H9 (cell line): Measurements from ENCODE around the gene OR10V1. TPM values are rescaled to one million over a fixed set of nuclear protein-coding genes. Genes with fewer than 3 reads are reported as not detected.

Source experiments
- DNase-seq: peaks from one replicate; pipeline ENCODE4 v3.0.0-alpha.2; 2017
- H2AFZ ChIP-seq: one replicate; pipeline ENCODE4 v1.6.1; 2013; ENCODE audit warnings: mild to moderate bottlenecking, low read length, control low read depth, moderate library complexity
- H2AK5ac ChIP-seq: 2 replicates; pipeline ENCODE4 v1.6.1; 2013; ENCODE audit warnings: low read length, control low read depth, mixed read lengths; ENCODE audit not compliant: insufficient read length
- H2BK120ac ChIP-seq: one replicate; pipeline ENCODE4 v1.6.1; 2013; ENCODE audit warnings: low read depth, mild to moderate bottlenecking, low read length, control low read depth, inconsistent platforms; ENCODE audit not compliant: poor library complexity, severe bottlenecking
- H2BK12ac ChIP-seq: 2 replicates; pipeline ENCODE4 v1.6.1; 2013; ENCODE audit warnings: low read length, control low read depth, mixed read lengths, low read depth; ENCODE audit not compliant: insufficient read length
- H2BK15ac ChIP-seq: 2 replicates; pipeline ENCODE4 v1.6.1; 2013; ENCODE audit warnings: low read depth, low read length, control low read depth
- H2BK20ac ChIP-seq: one replicate; pipeline ENCODE4 v1.6.1; 2013; ENCODE audit warnings: low read depth, mild to moderate bottlenecking, low read length, control low read depth, inconsistent platforms; ENCODE audit not compliant: poor library complexity, severe bottlenecking
- H2BK5ac ChIP-seq: 2 replicates; pipeline ENCODE4 v1.6.1; 2013; ENCODE audit warnings: low read length, control low read depth, mixed read lengths; ENCODE audit not compliant: insufficient read length
- H3K14ac ChIP-seq: 2 replicates; pipeline ENCODE4 v1.6.1; 2013; ENCODE audit warnings: low read length, control low read depth; ENCODE audit not compliant: insufficient read depth
- H3K18ac ChIP-seq: 2 replicates; pipeline ENCODE4 v1.6.1; 2013; ENCODE audit warnings: low read depth, mild to moderate bottlenecking, mixed read lengths, low read length, control low read depth; ENCODE audit not compliant: insufficient read length
- H3K23ac ChIP-seq: 2 replicates; pipeline ENCODE4 v1.6.1; 2013; ENCODE audit warnings: low read length, control low read depth, mixed read lengths, low read depth; ENCODE audit not compliant: insufficient read length
- H3K23me2 ChIP-seq: 2 replicates; pipeline ENCODE4 v1.6.1; 2013; ENCODE audit warnings: low read depth, mild to moderate bottlenecking, mixed read lengths, low read length, control low read depth; ENCODE audit not compliant: insufficient read length, poor library complexity, severe bottlenecking
- H3K27ac ChIP-seq: 2 replicates; pipeline ENCODE4 v1.5.1; 2013; ENCODE audit warnings: low read length, control low read depth, mixed read lengths, low read depth; ENCODE audit not compliant: insufficient read length
- H3K27me3 ChIP-seq: 2 replicates; pipeline ENCODE4 v1.6.1; 2013; ENCODE audit warnings: low read length, control low read depth, inconsistent platforms; ENCODE audit not compliant: insufficient read depth
- H3K4ac ChIP-seq: 2 replicates; pipeline ENCODE4 v1.6.1; 2013; ENCODE audit warnings: low read depth, mild to moderate bottlenecking, control low read depth, inconsistent platforms, low read length, moderate library complexity
- H3K4me1 ChIP-seq: 2 replicates; pipeline ENCODE4 v1.6.1; 2013; ENCODE audit warnings: low read length, control low read depth, inconsistent platforms; ENCODE audit not compliant: insufficient read depth
- H3K4me2 ChIP-seq: 2 replicates; pipeline ENCODE4 v1.6.1; 2013; ENCODE audit warnings: low read length, control low read depth, mixed read lengths; ENCODE audit not compliant: insufficient read length, insufficient read depth
- H3K56ac ChIP-seq: 2 replicates; pipeline ENCODE4 v1.6.1; 2013; ENCODE audit warnings: low read depth, mild to moderate bottlenecking, mixed read lengths, low read length, control low read depth; ENCODE audit not compliant: insufficient read length
- H3K79me1 ChIP-seq: 2 replicates; pipeline ENCODE4 v1.6.1; 2013; ENCODE audit warnings: low read depth, mild to moderate bottlenecking, moderate library complexity, low read length, control low read depth, inconsistent platforms; ENCODE audit not compliant: insufficient read depth, poor library complexity, severe bottlenecking
- H3K79me2 ChIP-seq: 2 replicates; pipeline ENCODE4 v1.6.1; 2013; ENCODE audit warnings: low read length, control low read depth, inconsistent platforms; ENCODE audit not compliant: insufficient read depth
- H3K9ac ChIP-seq: 2 replicates; pipeline ENCODE4 v1.6.1; 2013; ENCODE audit warnings: low read length, control low read depth, mixed read lengths; ENCODE audit not compliant: insufficient read length; ENCODE audit errors: extremely low read depth
- H3K9me3 ChIP-seq: one replicate; pipeline ENCODE4 v1.6.1; 2013; ENCODE audit warnings: low read depth, low read length, inconsistent platforms; ENCODE audit not compliant: control insufficient read depth
- H3T11ph ChIP-seq: one replicate; pipeline ENCODE4 v1.6.1; 2013; ENCODE audit warnings: mild to moderate bottlenecking, low read length, control low read depth, inconsistent platforms
- H4K20me1 ChIP-seq: one replicate; pipeline ENCODE4 v1.6.1; 2013; ENCODE audit not compliant: control insufficient read depth, insufficient read length, insufficient read depth
- H4K5ac ChIP-seq: 2 replicates; pipeline ENCODE4 v1.6.1; 2013; ENCODE audit warnings: low read depth, mild to moderate bottlenecking, mixed read lengths, low read length, control low read depth; ENCODE audit not compliant: insufficient read length
- H4K8ac ChIP-seq: replicated peaks from 2 replicates; pipeline ENCODE4 v1.6.1; 2013; ENCODE audit warnings: low read length, control low read depth, mixed read lengths, low read depth; ENCODE audit not compliant: insufficient read length
- H4K91ac ChIP-seq: 2 replicates; pipeline ENCODE4 v1.6.1; 2013; ENCODE audit warnings: low read depth, mild to moderate bottlenecking, moderate library complexity, mixed read lengths, low read length, control low read depth; ENCODE audit not compliant: insufficient read length
- H3K27ac Mint-ChIP-seq, 3 experiments: 2 replicates in 2 of 3; 3 replicates in 1 of 3; pipeline ENCODE4 v1.8.0; 2020 to 2021; ENCODE audit warnings: mixed read lengths in 3 of 3, mild to moderate bottlenecking in 1 of 3, moderate library complexity in 1 of 3
- H3K27me3 Mint-ChIP-seq: 2 replicates; pipeline ENCODE4 v1.8.0; 2021; ENCODE audit warnings: low read depth, mild to moderate bottlenecking, moderate library complexity, mixed read lengths
- H3K36me3 Mint-ChIP-seq, 3 experiments: 2 replicates in 2 of 3; 3 replicates in 1 of 3; pipeline ENCODE4 v1.8.0; 2020 to 2021; ENCODE audit warnings: low read depth in 3 of 3, mixed read lengths in 3 of 3; ENCODE audit not compliant: insufficient read depth in 1 of 3
- H3K4me1 Mint-ChIP-seq, 2 experiments: 2 replicates each; pipeline ENCODE4 v1.8.0; 2020; ENCODE audit warnings: mixed read lengths in 2 of 2
- H3K4me3 Mint-ChIP-seq, 2 experiments: 2 replicates in 1 of 2; 3 replicates in 1 of 2; pipeline ENCODE4 v1.8.0; 2020 to 2021; ENCODE audit warnings: mild to moderate bottlenecking in 2 of 2, mixed read lengths in 2 of 2, moderate library complexity in 1 of 2
- H3K9me3 Mint-ChIP-seq, 2 experiments: 2 replicates in 1 of 2; 3 replicates in 1 of 2; pipeline ENCODE4 v1.8.0; 2020; ENCODE audit warnings: mild to moderate bottlenecking in 2 of 2, mixed read lengths in 2 of 2, moderate library complexity in 1 of 2
- WGBS: extraction: QIAGEN DNeasy Blood & Tissue Kit; methylation state at CpG from one replicate; pipeline ENCODE4 v1.1.7; 2013; ENCODE audit warnings: missing lambda C conversion rate, low lambda C conversion rate, mixed read lengths; ENCODE audit not compliant: insufficient read length; ENCODE audit errors: extremely low coverage; 5-methylcytosine and 5-hydroxymethylcytosine counted together
- total RNA-seq: library from RNA; stranded (reverse); gene quantifications from 2 replicates; pipeline ENCODE4 v1.2.1, GENCODE V29; 2021
- TF ChIP-seq, protein P1 (sequence below): fragments of 200-600 bp; sonication (generic); conservative IDR thresholded peaks from 3 replicates; pipeline ENCODE4 v1.8.0; 2021; ENCODE audit warnings: antibody characterized with exemption, mild to moderate bottlenecking

OR10V1 gene
- total RNA-seq, 1 experiment from 2014 or later = not detected

DNA sequence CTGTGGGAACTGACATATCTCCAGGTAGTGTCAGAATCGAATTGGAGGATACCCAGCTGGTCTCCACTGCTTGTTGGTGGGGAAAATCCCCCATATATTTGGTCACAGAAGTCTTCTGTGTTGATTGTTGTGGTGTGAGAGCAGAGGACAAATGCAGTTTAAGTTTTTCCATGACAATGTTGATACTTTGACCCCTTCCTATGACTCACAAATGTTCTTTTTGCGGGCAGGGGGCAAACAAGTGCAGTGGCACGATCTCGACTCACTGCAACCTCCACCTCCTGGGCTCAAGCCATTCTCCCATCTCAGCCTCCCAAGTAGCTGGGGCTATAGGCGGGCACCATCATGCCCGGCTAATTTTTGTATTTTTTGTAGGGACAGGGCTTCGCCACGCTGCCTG lies 37.4 kb downstream of the OR10V1 start:
- Histone ChIP-seq H2BK20ac (no peak overlapping the region), H3K56ac (no peak overlapping the region), H3K9ac (no peak overlapping the region), H2AK5ac (no peak overlapping the region), H3K23ac (no peak overlapping the region), H3K9me3 (no peaks in the 10 kb centered on the region), H4K5ac (no peak overlapping the region), H2BK120ac (no peak overlapping the region), H2BK15ac (no peak overlapping the region), H3K79me2 (no peaks in the 10 kb centered on the region), H3K27me3 (no peaks in the 10 kb centered on the region), H4K20me1 (no peaks in the 10 kb centered on the region), H4K91ac (no peak overlapping the region), H3K18ac (no peak overlapping the region), H2BK5ac (no peak overlapping the region), H3T11ph (no peak overlapping the region), H2BK12ac (no peak overlapping the region), H3K79me1 (no peaks in the 10 kb centered on the region), H3K4ac (no peak overlapping the region), H2AFZ (no peak overlapping the region), H3K4me1 (no peaks in the 10 kb centered on the region), H4K8ac (no peak overlapping the region), H3K14ac (no peak overlapping the region), H3K4me2 (no peak overlapping the region), H3K23me2 (no peaks in the 10 kb centered on the region), H3K27ac (no peak overlapping the region)
- no peak for DNase-seq
- peaks cover 3 to 4% of the 10 kb centered on the region in 2 experiments for H3K9me3 Mint-ChIP-seq
- H3K36me3 Mint-ChIP-seq = no peaks in the 10 kb centered on the region; a peak in 1 of 7 replicates
- H3K27me3 Mint-ChIP-seq = no peaks in the 10 kb centered on the region
- H3K4me3 Mint-ChIP-seq = no peak overlapping the region
- no peak overlapping the region for H3K27ac Mint-ChIP-seq
- no CpG with 5 or more reads among the region's 8 CpGs for WGBS
- TF ChIP-seq, protein P1, sequence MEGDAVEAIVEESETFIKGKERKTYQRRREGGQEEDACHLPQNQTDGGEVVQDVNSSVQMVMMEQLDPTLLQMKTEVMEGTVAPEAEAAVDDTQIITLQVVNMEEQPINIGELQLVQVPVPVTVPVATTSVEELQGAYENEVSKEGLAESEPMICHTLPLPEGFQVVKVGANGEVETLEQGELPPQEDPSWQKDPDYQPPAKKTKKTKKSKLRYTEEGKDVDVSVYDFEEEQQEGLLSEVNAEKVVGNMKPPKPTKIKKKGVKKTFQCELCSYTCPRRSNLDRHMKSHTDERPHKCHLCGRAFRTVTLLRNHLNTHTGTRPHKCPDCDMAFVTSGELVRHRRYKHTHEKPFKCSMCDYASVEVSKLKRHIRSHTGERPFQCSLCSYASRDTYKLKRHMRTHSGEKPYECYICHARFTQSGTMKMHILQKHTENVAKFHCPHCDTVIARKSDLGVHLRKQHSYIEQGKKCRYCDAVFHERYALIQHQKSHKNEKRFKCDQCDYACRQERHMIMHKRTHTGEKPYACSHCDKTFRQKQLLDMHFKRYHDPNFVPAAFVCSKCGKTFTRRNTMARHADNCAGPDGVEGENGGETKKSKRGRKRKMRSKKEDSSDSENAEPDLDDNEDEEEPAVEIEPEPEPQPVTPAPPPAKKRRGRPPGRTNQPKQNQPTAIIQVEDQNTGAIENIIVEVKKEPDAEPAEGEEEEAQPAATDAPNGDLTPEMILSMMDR = no peak
- peaks cover 3 to 10% of the 10 kb centered on the region in 2 experiments for H3K4me1 Mint-ChIP-seq
